AG04449 (cell line): ENCODE data around the gene PROM2.

Experiments
- CTCF ChIA-PET: fragments of 350-600 bp; formaldehyde crosslinking; extraction: SDS; loops from one replicate; lab custom pipeline; 2021; ENCODE audit warnings: antibody characterized with exemption; lab: Yijun Ruan, JAX
- POLR2A ChIA-PET: fragments of 400-600, 350-600 bp; formaldehyde crosslinking; extraction: SDS; loops from one replicate; lab custom pipeline; 2020; ENCODE audit warnings: antibody characterized with exemption, inconsistent platforms; lab: Yijun Ruan, JAX
- DNase-seq: peaks from one replicate; pipeline ENCODE4 v3.0.0-alpha.2; 2010; ENCODE audit warnings: low read depth, low spot score
- H3K4me3 ChIP-seq: 2 replicates; pipeline ENCODE4 v1.5.1; 2011; ENCODE audit warnings: low read depth, mild to moderate bottlenecking, control low read depth, low read length
- TF ChIP-seq, protein P1 (sequence below): IDR thresholded peaks from one replicate; pipeline ENCODE4 v1.5.1; 2011; ENCODE audit warnings: mild to moderate bottlenecking, moderate library complexity, low read length, control low read depth, inconsistent platforms; ENCODE audit not compliant: insufficient read depth; ENCODE audit errors: missing control alignments

The PROM2 gene

GRCh38 chr2:95311815-95312542 lies 37.7 kb downstream of the PROM2 start:
- CTCF ChIA-PET, result interaction anchor here (1.0 to 1.4 kb wide), 2 partner anchors 33 to 81 kb away, joined by 3 to 6 read pairs; no protein-coding TSS in a partner anchor
- H3K4me3 ChIP-seq, result no peak overlapping the region
- DNase-seq, result no peak
- POLR2A ChIA-PET, result no interaction called here
- TF ChIP-seq, protein P1, sequence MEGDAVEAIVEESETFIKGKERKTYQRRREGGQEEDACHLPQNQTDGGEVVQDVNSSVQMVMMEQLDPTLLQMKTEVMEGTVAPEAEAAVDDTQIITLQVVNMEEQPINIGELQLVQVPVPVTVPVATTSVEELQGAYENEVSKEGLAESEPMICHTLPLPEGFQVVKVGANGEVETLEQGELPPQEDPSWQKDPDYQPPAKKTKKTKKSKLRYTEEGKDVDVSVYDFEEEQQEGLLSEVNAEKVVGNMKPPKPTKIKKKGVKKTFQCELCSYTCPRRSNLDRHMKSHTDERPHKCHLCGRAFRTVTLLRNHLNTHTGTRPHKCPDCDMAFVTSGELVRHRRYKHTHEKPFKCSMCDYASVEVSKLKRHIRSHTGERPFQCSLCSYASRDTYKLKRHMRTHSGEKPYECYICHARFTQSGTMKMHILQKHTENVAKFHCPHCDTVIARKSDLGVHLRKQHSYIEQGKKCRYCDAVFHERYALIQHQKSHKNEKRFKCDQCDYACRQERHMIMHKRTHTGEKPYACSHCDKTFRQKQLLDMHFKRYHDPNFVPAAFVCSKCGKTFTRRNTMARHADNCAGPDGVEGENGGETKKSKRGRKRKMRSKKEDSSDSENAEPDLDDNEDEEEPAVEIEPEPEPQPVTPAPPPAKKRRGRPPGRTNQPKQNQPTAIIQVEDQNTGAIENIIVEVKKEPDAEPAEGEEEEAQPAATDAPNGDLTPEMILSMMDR, result no peak

DNA sequence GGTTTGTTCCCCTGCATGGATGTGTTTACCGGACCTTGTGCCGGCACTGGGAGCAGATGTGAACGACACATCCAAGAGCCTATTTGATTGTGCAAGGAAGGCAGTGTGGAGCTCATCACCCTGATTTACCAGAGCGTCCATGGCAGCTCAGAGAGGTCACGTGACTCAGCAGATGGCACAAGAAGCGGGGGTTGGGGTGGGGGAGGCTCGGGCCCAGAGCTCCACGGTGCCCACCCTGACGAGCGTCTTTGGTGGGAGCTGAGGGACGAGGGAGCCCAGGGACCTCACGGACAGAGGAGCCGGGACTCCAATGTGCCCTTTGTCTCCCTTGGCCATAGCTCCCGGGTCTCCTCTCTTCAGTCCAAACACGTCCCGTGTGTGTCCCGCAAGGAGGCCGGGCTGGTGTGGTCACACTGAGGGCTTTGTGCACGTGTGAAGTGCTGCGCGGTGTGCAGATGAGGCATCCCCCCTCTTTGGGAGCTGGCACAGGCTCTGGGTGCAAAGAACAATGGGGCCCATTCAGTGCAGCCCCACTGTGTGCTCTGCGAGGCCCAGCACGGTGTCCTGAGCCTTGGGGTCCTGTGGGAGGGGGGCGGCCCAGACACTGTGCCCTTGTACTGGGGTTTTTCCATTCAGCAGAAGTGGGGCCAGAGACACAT lies 38.4 kb downstream of the PROM2 start:
- DNase-seq, result no peak
- POLR2A ChIA-PET, result no interaction called here
- H3K4me3 ChIP-seq, result no peak overlapping the region
- TF ChIP-seq, protein P1, result no peak
- CTCF ChIA-PET, result interaction anchor here (1.0 to 1.4 kb wide), 2 partner anchors 33 to 81 kb away, joined by 3 to 6 read pairs; no protein-coding TSS in a partner anchor

DNA sequence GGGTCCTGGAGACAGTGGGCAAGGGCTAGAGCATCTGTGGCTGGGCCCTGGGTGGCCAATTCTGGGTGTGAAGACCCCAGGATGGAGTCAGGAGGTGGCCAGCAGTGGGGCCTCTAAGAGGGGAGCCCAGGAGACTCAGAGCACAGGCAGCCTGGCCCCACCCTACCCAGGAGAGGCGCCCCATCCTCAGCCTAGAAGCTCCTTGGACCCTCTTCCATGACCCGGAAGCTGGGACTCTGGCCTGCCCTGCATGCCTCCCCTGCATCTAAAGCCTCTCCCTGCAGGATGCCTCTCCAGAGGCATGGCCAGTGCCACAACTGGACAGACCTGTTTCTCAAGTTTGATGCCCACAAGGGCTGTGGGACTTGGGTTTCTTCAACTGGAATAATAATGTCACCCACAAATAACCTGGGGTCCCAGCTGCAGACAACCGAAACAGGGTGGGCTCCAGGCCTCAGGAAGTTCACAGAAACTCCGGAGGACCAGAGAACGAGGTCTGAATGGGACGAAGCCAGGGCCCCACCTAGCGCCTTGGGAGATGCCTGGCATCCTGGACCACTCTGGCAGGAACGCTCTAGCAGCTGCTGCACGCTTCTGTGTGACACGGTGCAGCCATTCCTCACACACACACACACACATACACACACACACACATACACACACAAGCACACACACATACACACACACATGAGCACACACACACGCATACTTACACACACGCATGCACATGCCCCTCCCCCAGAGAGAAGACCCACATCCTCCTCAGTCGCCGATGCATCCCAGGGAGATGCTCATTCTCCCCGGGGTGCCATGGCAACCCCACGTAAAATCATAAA lies 39.3 kb downstream of the PROM2 start:
- ChIA-PET CTCF (interaction anchor here (1.0 to 6.4 kb wide), 3 partner anchors 32 to 82 kb away, joined by 3 to 50 read pairs (median 6); no protein-coding TSS in a partner anchor), POLR2A (no interaction called here)
- TF ChIP-seq, protein P1, result no peak
- no peak overlapping the region for H3K4me3 ChIP-seq
- DNase-seq, result no peak

- ChIA-PET CTCF (interaction anchor here (6.4 kb wide), 1 partner anchor 83 kb away, joined by 50 read pairs; no protein-coding TSS in a partner anchor), POLR2A (no interaction called here)
- TF ChIP-seq, protein P1, result no peak
- DNase-seq, result no peak
- H3K4me3 ChIP-seq, result no peak overlapping the region
These were observed 40.3 kb downstream of the PROM2 start for GRCh38 chr2:95314598-95314963.

GRCh38 chr2:95314964-95315611 lies 40.8 kb downstream of the PROM2 start:
- TF ChIP-seq, protein P1, result peak; percentile 66
- no peak overlapping the region for H3K4me3 ChIP-seq
- DNase-seq, result no peak
- ChIA-PET CTCF (interaction anchor here (1.4 to 6.4 kb wide), 3 partner anchors 30 to 83 kb away, joined by 4 to 50 read pairs (median 19); no protein-coding TSS in a partner anchor), POLR2A (no interaction called here)
